Loucy (cell line): ENCODE data around the gene CPA4.

Experiments used
- EZH2phosphoT487 ChIP-seq: fragments of 200-600 bp; IDR thresholded peaks from 2 replicates; pipeline ENCODE4 v1.6.1; 2018; ENCODE audit warnings: antibody characterized with exemption, mild to moderate bottlenecking, moderate library complexity, borderline replicate concordance
- TF ChIP-seq, protein P1 (sequence below): fragments of 200-600 bp; sonication (generic); conservative IDR thresholded peaks from 2 replicates; pipeline ENCODE4 v1.5.1; 2014; ENCODE audit warnings: mild to moderate bottlenecking, antibody characterized with exemption, low read length

DNA sequence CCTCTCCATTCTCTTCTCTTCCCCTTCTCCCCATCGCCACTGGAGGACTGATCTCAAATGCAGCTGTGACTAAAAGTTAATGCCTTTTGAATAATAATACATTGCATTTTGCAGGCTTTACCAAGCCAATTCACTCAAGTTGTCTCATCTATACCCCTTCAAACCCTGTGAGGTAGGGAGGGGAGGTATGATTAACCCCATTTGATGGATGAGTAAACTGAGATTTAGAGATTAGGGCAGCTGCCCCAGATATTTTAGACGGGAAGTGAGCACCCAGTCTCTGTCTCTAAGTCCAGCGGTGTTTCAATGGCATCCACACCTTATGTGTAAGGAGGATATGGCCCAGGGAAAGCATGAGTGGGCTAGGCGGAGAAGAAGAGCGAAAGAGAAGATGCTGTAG, 52.8 kb downstream of the CPA4 start:
- TF ChIP-seq, protein P1, sequence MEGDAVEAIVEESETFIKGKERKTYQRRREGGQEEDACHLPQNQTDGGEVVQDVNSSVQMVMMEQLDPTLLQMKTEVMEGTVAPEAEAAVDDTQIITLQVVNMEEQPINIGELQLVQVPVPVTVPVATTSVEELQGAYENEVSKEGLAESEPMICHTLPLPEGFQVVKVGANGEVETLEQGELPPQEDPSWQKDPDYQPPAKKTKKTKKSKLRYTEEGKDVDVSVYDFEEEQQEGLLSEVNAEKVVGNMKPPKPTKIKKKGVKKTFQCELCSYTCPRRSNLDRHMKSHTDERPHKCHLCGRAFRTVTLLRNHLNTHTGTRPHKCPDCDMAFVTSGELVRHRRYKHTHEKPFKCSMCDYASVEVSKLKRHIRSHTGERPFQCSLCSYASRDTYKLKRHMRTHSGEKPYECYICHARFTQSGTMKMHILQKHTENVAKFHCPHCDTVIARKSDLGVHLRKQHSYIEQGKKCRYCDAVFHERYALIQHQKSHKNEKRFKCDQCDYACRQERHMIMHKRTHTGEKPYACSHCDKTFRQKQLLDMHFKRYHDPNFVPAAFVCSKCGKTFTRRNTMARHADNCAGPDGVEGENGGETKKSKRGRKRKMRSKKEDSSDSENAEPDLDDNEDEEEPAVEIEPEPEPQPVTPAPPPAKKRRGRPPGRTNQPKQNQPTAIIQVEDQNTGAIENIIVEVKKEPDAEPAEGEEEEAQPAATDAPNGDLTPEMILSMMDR = no peak
- no peak for TF ChIP-seq EZH2phosphoT487
